Skeletal muscle satellite cell (primary cell): ENCODE data around the gene TMEM192.
"Not testable (repeated sequence)": the region's sequence is repeated elsewhere in the genome, so short reads cannot be mapped to it uniquely, and the experiment has no call there.

Source experiments
- H3K27me3 ChIP-seq: 2 replicates; pipeline ENCODE4 v1.7.0; 2013; ENCODE audit warnings: low read length; ENCODE audit not compliant: control insufficient read depth, insufficient read depth
- H3K36me3 ChIP-seq: 2 replicates; pipeline ENCODE4 v1.7.0; 2013; ENCODE audit warnings: mild to moderate bottlenecking, control low read depth, low read length; ENCODE audit not compliant: insufficient read depth
- H3K4me1 ChIP-seq: 2 replicates; pipeline ENCODE4 v1.7.0; 2013; ENCODE audit warnings: low read length; ENCODE audit not compliant: control insufficient read depth, insufficient read depth
- H3K4me2 ChIP-seq: 2 replicates; pipeline ENCODE4 v1.7.0; 2013; ENCODE audit warnings: mild to moderate bottlenecking, low read length
- H3K4me3 ChIP-seq: 2 replicates; pipeline ENCODE4 v1.7.0; 2013; ENCODE audit warnings: low read length
- H3K9ac ChIP-seq: 2 replicates; pipeline ENCODE4 v1.7.0; 2013; ENCODE audit warnings: mild to moderate bottlenecking, low read depth, low read length, moderate library complexity
- H3K9me3 ChIP-seq: replicated peaks from 2 replicates; pipeline ENCODE4 v1.7.0; 2013; ENCODE audit warnings: mild to moderate bottlenecking, control low read depth, low read length

The TMEM192 gene

DNA sequence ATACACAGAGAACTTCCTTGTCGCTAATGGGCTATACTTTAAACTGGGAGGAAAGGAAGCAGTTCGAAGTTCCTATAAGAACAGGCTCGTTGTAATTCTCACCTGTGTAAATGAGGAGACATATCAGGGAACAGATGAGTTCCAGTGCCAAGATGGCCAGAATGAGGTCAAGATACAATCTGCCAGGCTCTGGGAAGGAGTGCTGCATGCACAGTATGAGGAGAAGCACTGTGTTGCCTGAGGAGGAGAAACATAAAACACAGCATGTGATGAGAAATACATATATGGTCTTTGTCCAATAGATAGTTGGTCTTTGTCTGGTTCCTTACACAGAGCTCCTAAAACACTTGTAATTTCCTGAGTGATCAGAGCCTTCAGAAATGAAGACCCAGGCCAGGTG is 24.3 kb downstream of the TMEM192 start:
- Histone ChIP-seq H3K9me3 (no peaks in the 10 kb centered on the region), H3K4me1 (no peaks in the 10 kb centered on the region), H3K4me3 (no peak overlapping the region), H3K9ac (no peak overlapping the region), H3K36me3 (peaks cover 9% of the 10 kb centered on the region), H3K27me3 (no peaks in the 10 kb centered on the region), H3K4me2 (no peak overlapping the region)

DNA sequence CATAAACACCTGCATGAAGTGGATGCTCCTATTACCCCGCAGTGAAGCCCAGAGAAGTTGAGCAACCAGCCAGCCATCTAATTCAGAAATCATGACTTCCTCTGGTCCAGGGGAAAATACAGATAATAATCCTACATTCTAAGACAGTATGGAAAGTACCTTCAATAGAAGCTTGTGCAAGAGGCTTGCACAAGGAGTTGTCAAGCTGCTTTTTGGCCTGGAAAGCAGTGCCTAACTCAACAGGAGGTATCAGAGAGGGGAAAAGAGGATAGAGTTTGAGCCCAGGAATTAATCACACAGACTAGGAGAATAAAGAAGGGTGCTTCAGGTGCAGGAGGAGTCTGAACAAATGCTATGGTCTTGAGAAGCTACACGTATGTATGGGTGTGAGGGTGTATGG is 26.7 kb downstream of the TMEM192 start:
- Histone ChIP-seq H3K4me1 (no peaks in the 10 kb centered on the region), H3K9me3 (no peaks in the 10 kb centered on the region)

DNA sequence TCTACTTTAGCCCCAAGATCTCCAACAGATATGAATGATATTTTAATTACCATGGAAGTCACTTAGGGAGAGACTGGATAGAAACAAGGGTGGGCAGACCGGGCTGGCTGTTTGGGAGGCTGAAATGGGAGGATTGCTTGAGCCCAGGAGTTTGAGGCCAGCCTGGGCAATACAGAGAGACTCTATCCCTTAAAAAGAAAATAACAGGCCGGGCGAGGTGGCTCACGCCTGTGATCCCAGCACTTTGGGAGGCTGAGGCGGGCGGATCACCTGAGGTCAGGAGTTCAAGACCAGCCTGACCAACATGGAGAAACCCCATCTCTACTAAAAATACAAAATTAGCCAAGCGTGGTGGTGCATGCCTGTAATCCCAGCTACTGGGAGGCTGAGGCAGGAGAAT is 27.9 kb downstream of the TMEM192 start:
- not testable (repeated sequence) for H3K36me3 ChIP-seq, H3K27me3 ChIP-seq, H3K9ac ChIP-seq, H3K9me3 ChIP-seq, H3K4me1 ChIP-seq, H3K4me2 ChIP-seq, H3K4me3 ChIP-seq

More for the DNA sequence above, 26.7 kb downstream of the TMEM192 start:
- no peak overlapping the region for H3K4me3 ChIP-seq
- H3K4me2 ChIP-seq, result no peak overlapping the region
- peaks cover 9% of the 10 kb centered on the region for H3K36me3 ChIP-seq
- no peak overlapping the region for H3K9ac ChIP-seq
- no peaks in the 10 kb centered on the region for H3K27me3 ChIP-seq

DNA sequence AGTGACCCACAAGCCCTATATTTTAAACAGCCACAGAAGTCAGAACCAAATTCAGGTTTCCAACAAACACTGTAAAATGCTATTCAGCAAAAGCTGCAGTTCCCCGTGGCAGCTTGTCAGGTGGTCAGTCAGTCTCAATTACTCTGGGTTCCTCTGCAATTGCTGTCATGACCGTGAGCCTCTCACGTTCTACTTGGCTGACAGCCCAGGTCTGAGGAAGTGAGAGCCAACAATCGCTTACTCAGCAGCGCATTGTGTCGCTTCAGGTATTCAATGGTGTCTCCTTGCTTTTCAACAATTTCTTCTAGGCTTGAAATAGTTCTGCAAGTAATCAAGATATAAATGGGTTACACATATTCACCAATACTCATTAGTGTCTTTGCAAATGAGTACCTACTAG is 33.2 kb downstream of the TMEM192 start:
- no peak overlapping the region for H3K4me2 ChIP-seq
- no peak overlapping the region for H3K9ac ChIP-seq
- no peaks in the 10 kb centered on the region for H3K9me3 ChIP-seq
- H3K36me3 ChIP-seq, result peaks cover 10% of the 10 kb centered on the region
- no peak overlapping the region for H3K4me3 ChIP-seq
- no peaks in the 10 kb centered on the region for H3K27me3 ChIP-seq
- no peaks in the 10 kb centered on the region for H3K4me1 ChIP-seq

DNA sequence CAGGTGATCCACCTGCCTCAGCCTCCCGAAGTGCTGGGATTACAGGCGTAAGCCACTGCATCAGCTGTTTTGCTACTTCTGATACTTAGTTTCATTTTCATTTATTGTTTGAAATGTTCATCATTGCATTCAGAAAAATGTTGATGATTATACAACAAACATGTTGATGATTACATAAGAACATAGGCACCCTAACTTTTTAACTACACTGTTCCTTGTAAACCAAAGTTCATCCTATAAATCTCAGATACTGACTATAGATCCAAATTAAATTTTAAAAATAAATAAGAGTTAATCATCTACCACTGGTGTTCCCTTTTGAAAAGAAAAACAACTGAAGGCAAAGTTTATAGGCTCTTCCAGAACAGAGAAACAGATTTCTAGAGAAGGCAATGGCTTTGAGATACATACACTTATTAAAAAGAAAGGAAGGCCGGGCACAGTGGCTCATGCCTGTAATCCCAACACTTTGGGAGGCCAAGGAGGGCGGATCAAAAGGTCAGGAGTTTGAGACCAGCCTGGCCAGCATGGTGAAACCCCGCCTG is 35.6 kb downstream of the TMEM192 start:
- Histone ChIP-seq H3K27me3 (no peaks in the 10 kb centered on the region), H3K9me3 (no peaks in the 10 kb centered on the region), H3K9ac (no peak overlapping the region), H3K36me3 (peaks cover 10% of the 10 kb centered on the region), H3K4me1 (no peaks in the 10 kb centered on the region), H3K4me2 (no peak overlapping the region), H3K4me3 (no peak overlapping the region)

DNA sequence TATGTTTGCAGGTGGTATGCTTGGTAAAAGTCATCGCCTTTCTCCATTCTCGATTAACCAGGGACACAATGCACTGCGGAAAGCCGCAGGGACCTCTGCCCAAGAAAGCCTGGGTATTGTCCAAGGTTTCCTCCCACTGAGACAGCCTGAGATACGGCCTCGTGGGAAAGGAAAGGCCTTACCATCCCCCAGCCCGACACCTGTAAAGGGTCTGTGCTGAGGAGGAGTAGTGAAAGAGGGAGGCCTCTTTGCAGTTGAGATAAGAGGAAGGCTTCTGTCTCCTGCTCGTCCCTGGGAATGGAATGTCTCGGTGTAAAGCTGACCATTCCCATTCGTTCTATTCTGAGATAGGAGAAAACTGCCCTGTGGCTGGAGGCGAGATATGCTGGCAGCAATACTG is 39.3 kb downstream of the TMEM192 start:
- not testable (repeated sequence) for H3K4me2 ChIP-seq, H3K36me3 ChIP-seq, H3K4me3 ChIP-seq, H3K4me1 ChIP-seq, H3K9ac ChIP-seq, H3K9me3 ChIP-seq, H3K27me3 ChIP-seq

DNA sequence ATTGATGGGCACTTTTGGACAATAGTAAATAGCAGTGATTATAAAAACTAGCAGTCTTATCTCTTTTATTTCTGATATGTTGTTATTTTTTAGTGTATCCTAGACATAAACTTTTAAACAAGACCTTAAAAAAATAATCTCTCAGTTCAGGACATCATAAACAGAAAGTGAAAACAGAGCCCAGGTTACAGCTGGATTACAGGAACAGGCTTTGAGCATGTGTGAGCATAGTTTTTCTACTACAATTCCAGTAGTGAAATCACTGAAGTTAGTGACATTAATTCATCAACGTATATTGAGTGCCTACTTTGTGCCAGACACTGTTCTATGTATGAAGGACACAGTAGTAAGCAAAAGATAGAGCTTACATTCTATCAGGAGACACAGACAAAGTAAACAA is 42.1 kb downstream of the TMEM192 start:
- no peaks in the 10 kb centered on the region for H3K36me3 ChIP-seq
- H3K4me2 ChIP-seq, result no peak overlapping the region
- no peaks in the 10 kb centered on the region for H3K27me3 ChIP-seq
- no peak overlapping the region for H3K4me3 ChIP-seq
- H3K9me3 ChIP-seq, result no peaks in the 10 kb centered on the region
- no peak overlapping the region for H3K9ac ChIP-seq
- H3K4me1 ChIP-seq, result no peaks in the 10 kb centered on the region

DNA sequence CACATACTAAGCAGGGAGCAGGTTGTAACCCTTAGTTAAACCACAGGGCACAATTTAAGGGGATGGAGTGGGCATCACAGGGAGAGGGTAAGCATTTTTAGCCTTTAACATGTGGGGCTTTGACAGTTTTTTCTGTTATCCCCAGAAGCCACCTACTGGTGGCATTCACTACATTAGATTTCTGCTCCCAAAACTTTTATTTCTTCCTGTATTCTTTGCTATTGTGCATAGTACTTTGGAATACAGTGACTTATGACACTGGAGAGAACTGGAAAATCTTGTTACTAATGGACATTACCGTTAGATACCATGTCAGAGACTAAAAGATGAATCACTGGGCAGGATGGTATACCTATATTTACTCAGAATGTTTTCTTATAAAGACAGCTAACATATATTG is 51.7 kb downstream of the TMEM192 start:
- Histone ChIP-seq H3K9ac (no peak overlapping the region), H3K9me3 (no peaks in the 10 kb centered on the region), H3K4me2 (no peak overlapping the region), H3K4me1 (no peaks in the 10 kb centered on the region), H3K27me3 (no peaks in the 10 kb centered on the region), H3K36me3 (no peaks in the 10 kb centered on the region), H3K4me3 (no peak overlapping the region)

DNA sequence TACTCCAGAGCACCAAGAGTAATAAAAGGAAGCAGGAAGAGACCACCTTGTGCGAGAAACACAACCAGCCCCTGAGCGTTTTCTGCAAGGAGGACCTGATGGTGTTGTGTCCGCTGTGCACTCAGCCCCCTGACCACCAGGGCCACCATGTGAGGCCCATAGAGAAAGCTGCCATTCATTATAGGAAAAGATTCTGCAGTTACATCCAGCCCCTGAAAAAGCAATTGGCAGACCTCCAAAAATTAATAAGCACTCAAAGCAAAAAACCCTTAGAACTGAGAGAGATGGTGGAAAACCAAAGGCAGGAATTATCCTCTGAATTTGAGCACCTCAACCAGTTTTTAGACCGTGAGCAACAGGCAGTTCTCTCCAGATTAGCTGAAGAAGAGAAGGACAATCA is 53.3 kb downstream of the TMEM192 start:
- H3K9me3 ChIP-seq, result no peaks in the 10 kb centered on the region
- no peaks in the 10 kb centered on the region for H3K27me3 ChIP-seq
- H3K4me1 ChIP-seq, result no peaks in the 10 kb centered on the region
- no peak overlapping the region for H3K9ac ChIP-seq
- no peaks in the 10 kb centered on the region for H3K36me3 ChIP-seq
- no peak overlapping the region for H3K4me2 ChIP-seq
- H3K4me3 ChIP-seq, result no peak overlapping the region

DNA sequence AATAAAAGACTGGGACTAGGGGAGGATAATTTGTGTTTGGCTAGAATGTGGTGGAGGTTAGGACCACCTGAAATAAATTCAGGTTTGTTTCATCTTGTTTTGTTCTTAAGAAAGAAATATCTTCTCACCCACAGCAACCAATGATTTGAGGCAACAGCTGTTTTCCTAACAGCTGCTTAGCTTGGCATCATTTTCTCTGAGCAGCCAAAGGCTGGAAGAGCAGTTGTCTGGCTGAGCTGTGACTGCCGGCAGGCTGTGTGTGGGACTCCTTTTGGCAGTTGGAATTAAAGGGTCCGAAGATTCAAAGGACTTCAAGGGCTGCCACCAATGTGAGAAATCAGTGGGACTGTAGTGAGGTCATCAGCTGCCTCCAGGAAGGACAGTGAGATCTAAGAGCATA is 54.0 kb downstream of the TMEM192 start:
- Histone ChIP-seq H3K9ac (no peak overlapping the region), H3K4me2 (no peak overlapping the region), H3K4me1 (no peaks in the 10 kb centered on the region), H3K27me3 (no peaks in the 10 kb centered on the region), H3K9me3 (no peaks in the 10 kb centered on the region), H3K4me3 (no peak overlapping the region), H3K36me3 (no peaks in the 10 kb centered on the region)

DNA sequence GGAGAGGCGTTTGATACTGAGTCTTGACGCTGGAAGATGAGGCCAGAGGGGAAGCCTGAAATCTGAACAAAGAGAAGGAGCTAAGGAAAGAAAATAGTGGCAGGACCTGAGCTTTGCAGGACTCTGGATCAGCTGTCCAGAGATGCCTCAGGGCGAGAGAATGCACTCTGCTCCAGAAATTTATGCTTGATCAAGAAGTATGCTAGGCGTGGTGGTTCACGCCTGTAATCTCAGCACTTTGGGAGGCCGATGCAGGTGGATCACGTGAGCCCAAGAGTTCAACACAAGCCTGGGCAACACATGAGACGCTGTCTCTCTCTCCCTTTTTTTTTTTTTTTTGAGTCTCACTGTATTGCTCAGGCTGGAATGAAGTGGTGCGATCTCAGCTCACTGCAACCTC is 57.1 kb downstream of the TMEM192 start:
- Histone ChIP-seq H3K4me1 (no peaks in the 10 kb centered on the region), H3K27me3 (no peaks in the 10 kb centered on the region), H3K4me2 (no peak overlapping the region), H3K4me3 (no peak overlapping the region), H3K9ac (no peak overlapping the region), H3K36me3 (no peaks in the 10 kb centered on the region), H3K9me3 (no peaks in the 10 kb centered on the region)

DNA sequence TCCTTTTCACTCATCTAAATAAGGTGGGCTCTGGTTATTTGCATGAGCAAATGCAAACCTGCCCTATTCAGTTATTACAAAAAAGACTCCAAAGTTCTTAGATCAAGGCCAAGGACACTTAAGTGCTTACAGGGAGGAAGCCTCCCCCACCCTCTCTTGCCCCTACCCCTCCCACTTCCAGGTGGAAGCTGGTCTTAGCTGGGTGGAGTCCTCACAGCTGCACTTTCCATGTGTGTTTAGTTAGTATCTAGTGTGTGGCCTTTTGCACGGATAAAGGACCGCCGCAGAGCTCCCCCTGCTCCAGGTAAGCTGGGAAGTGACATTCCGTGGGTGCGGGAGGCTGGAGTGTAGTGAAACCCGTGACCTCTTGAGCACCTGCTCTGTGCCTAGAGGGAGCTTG is 59.0 kb downstream of the TMEM192 start, which contains the start of gene TRIM75:
Gene TRIM75, plus strand, starts transcription at position 222 of the 400 bp plus-strand sequence. CDS start 5,282 bp downstream, outside the sequence.
- Histone ChIP-seq H3K4me2 (no peak within 1 kb of the TSS), H3K36me3 (no peaks in the 10 kb centered on the region), H3K4me3 (no peak within 1 kb of the TSS), H3K4me1 (no peaks in the 10 kb centered on the region), H3K9me3 (no peaks in the 10 kb centered on the region), H3K27me3 (no peaks in the 10 kb centered on the region), H3K9ac (no peak within 1 kb of the TSS)
